Measurements from ENCODE around the gene SNTB2. TPM values are rescaled to one million over a fixed set of nuclear protein-coding genes. Genes with fewer than 3 reads are reported as not detected.
A peak's percentile ranks its signal among the peaks of the same experiment; 100 is the strongest.

The SNTB2 gene
- total and polyA plus RNA-seq, 2 of the 13 experiments (the other 11 are each of a cell fraction or from before 2014, with no cell fraction given), result 11.5 to 19.2 TPM

DNA sequence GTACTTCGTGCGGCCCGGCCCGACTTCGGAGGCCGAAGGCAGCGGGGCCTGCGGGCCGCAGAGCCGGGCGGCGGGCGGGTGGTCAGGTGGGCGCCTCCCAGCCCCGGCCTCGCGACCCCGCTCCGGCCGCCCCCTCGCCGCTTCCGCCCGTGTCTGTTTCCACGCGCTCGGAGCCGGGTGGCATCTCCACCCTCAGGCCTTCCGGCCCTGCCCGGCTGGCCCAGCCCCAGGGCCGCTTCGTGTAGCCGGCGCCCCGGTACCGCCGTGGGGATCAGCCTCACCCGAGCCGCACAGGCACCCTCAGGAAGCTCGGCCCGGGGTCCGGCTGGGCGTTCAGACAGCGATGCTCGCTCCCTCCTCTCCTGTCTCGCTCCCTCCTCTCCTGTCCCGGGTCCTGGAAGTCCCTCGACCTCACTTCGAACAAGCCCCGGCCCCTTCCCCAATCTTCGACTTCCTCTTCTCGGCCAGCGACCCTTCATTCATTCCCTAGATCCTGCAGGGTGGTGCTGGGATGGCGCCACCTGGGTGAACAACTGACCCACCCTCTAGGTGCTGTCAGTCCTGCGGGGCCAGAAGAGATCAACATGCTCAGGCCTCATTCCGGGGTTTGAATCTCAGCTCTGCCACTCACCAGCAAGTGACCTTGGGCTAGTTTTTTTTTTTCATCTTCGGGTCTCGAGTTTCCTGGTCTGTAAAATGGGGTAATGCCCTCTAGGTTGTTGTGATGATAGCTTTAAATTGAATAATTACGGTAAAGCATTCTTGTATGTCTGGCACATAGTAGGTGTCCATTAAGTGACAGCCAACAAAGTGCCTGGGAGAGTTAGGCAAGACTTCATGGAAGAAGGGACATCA, 124.8 kb downstream of the SNTB2 start:
- in situ Hi-C loops (cut with HindIII; ENCODE audit: extremely low pct_ligation_motif_present, low pct_unique_long_range_greater_than_20kb), result no loop called here
- Histone ChIP-seq H3K4me1 (ENCODE audit: insufficient read depth, low read length) (peaks cover 34% of the 10 kb centered on the region), H3K27me3 (ENCODE audit: control insufficient read depth in 1 of 2, insufficient read depth in 2 of 2, low read length in 2 of 2) (no peaks in the 10 kb centered on the region), H3K27ac (ENCODE audit: extremely low read length, insufficient read depth, low read length) (peak overlapping the region; percentile 66), H3K4me3 (replicated peaks in 1 of 3; ENCODE audit: insufficient read depth in 1 of 3, low read depth in 2 of 3, low read length in 3 of 3) (peak overlapping the region; percentile 74 to 96 (median 81)), H3K79me2 (ENCODE audit: insufficient read depth, low read length) (peaks cover 24% of the 10 kb centered on the region), H2AFZ (ENCODE audit: low read length) (no peak overlapping the region), H3K36me3 (replicated peaks in 1 of 2; ENCODE audit: control insufficient read depth in 1 of 2, insufficient read depth in 2 of 2, low read length in 2 of 2) (peaks cover 18 to 21% of the 10 kb centered on the region in 2 experiments; a peak in 4 of 5 replicates), H4K20me1 (ENCODE audit: insufficient read depth, low read length) (0 out of 2 replicates have a peak, but pooled peaks cover 4% of the 10 kb centered on the region), H3K9me3 (ENCODE audit: low read length) (no peaks in the 10 kb centered on the region), H3K9ac (ENCODE audit: insufficient read depth, low read depth, low read length) (peak overlapping the region; percentile 84), H3K4me2 (ENCODE audit: low read depth, low read length) (peak overlapping the region; percentile 94)
- ChIA-PET CTCF (ENCODE audit: low intra/inter-chr PET ratio, low total read pairs) (interaction anchor here (1.5 kb wide), 1 partner anchor 28 kb away, joined by 10 read pairs; the partner anchor contains the start of genes COG8 and NIP7), POLR2A (interaction anchor here (0.8 to 3.0 kb wide), 8 partner anchors 12 to 253 kb away, joined by 3 to 16 read pairs (median 4); partner anchors contain the start of genes COG8, PDF, SNTB2 and TMED6)
- DNase-seq (ENCODE audit: low spot score), result peak; percentile 65
- intact Hi-C loops (cut with micrococcal nuclease; ENCODE audit: unreplicated experiment), result loop anchor here (2.0 kb wide), 1 partner anchor 15 kb away; no protein-coding TSS in a partner anchor
- ATAC-seq, result peak; percentile 75
- 1% methylated on average over 38 of the region's 59 CpGs for WGBS (ENCODE audit: low lambda C conversion rate)
- peak; percentile 91 for FAIRE-seq
- TSS peak; percentile 52 for BruUV-seq (replicated peaks)
- TF ChIP-seq ELF4 (CRISPR knock-in tag; IDR thresholded peaks at IDR 0.05; ENCODE audit: borderline replicate concordance), result no peak
- TF ChIP-seq FOXA1 (IDR thresholded peaks at IDR 0.05), result no peak
- peak; percentile 48 for TF ChIP-seq FOXA1 (CRISPR knock-in tag; IDR thresholded peaks at IDR 0.05)
- TF ChIP-seq REXO4 (CRISPR knock-in tag; IDR thresholded peaks at IDR 0.05; ENCODE audit: borderline replicate concordance), result no peak
- TF ChIP-seq ZFY (CRISPR knock-in tag; IDR thresholded peaks at IDR 0.05), result peak; percentile 95
- no peak for TF ChIP-seq RBM22 (optimal IDR thresholded peaks at IDR 0.05; ENCODE audit: low read length)
- TF ChIP-seq TEAD2 (CRISPR knock-in tag; IDR thresholded peaks at IDR 0.05), result 0 out of 2 replicates have a peak, but pooled peaks have one; percentile 17
- TF ChIP-seq, protein P1, sequence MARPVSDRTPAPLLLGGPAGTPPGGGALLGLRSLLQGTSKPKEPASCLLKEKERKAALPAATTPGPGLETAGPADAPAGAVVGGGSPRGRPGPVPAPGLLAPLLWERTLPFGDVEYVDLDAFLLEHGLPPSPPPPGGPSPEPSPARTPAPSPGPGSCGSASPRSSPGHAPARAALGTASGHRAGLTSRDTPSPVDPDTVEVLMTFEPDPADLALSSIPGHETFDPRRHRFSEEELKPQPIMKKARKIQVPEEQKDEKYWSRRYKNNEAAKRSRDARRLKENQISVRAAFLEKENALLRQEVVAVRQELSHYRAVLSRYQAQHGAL (CRISPR knock-in tag; IDR thresholded peaks at IDR 0.05; ENCODE audit: not compliant biosample characterization), result peak; percentile 79
- peak; percentile 35; the same call in 1 of the 2 replicates for TF ChIP-seq KMT2B (CRISPR knock-in tag; IDR thresholded peaks at IDR 0.05)
- TF ChIP-seq, protein P2, sequence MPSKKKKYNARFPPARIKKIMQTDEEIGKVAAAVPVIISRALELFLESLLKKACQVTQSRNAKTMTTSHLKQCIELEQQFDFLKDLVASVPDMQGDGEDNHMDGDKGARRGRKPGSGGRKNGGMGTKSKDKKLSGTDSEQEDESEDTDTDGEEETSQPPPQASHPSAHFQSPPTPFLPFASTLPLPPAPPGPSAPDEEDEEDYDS (CRISPR knock-in tag; IDR thresholded peaks at IDR 0.05), result 0 out of 2 replicates have a peak, but pooled peaks have one; percentile 37
- TF ChIP-seq, protein P3, sequence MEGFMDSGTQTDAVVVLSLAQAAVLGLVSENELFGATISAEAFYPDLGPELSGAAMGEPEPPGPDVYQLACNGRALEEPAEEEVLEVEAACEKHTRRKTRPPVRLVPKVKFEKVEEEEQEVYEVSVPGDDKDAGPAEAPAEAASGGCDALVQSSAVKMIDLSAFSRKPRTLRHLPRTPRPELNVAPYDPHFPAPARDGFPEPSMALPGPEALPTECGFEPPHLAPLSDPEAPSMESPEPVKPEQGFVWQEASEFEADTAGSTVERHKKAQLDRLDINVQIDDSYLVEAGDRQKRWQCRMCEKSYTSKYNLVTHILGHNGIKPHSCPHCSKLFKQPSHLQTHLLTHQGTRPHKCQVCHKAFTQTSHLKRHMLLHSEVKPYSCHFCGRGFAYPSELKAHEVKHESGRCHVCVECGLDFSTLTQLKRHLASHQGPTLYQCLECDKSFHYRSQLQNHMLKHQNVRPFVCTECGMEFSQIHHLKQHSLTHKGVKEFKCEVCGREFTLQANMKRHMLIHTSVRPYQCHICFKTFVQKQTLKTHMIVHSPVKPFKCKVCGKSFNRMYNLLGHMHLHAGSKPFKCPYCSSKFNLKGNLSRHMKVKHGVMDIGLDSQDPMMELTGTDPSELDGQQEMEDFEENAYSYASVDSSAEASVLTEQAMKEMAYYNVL (CRISPR knock-in tag; IDR thresholded peaks at IDR 0.05; ENCODE audit: borderline replicate concordance), result peak; percentile 60; the same call in 1 of the 2 replicates
- peak; percentile 20 for TF ChIP-seq TAF1 (CRISPR knock-in tag; IDR thresholded peaks at IDR 0.05)
- peak; percentile 72 for TF ChIP-seq AGO1 (IDR thresholded peaks at IDR 0.05; ENCODE audit: low read depth, low read length, poor library complexity, severe bottlenecking)
- TF ChIP-seq CHD4 (IDR thresholded peaks at IDR 0.05; ENCODE audit: borderline replicate concordance, low read length), result peak; percentile 83
- peak; percentile 46; the same call in 1 of the 2 replicates for TF ChIP-seq ZFP36L1 (CRISPR knock-in tag; IDR thresholded peaks at IDR 0.05)
- TF ChIP-seq, protein P4, sequence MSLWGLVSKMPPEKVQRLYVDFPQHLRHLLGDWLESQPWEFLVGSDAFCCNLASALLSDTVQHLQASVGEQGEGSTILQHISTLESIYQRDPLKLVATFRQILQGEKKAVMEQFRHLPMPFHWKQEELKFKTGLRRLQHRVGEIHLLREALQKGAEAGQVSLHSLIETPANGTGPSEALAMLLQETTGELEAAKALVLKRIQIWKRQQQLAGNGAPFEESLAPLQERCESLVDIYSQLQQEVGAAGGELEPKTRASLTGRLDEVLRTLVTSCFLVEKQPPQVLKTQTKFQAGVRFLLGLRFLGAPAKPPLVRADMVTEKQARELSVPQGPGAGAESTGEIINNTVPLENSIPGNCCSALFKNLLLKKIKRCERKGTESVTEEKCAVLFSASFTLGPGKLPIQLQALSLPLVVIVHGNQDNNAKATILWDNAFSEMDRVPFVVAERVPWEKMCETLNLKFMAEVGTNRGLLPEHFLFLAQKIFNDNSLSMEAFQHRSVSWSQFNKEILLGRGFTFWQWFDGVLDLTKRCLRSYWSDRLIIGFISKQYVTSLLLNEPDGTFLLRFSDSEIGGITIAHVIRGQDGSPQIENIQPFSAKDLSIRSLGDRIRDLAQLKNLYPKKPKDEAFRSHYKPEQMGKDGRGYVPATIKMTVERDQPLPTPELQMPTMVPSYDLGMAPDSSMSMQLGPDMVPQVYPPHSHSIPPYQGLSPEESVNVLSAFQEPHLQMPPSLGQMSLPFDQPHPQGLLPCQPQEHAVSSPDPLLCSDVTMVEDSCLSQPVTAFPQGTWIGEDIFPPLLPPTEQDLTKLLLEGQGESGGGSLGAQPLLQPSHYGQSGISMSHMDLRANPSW (CRISPR knock-in tag; IDR thresholded peaks at IDR 0.05; ENCODE audit: borderline replicate concordance), result peak; percentile 74; the same call in 1 of the 2 replicates
- TF ChIP-seq ZNF598 (CRISPR knock-in tag; IDR thresholded peaks at IDR 0.05; ENCODE audit: borderline replicate concordance), result peak; percentile 42; the same call in 1 of the 2 replicates
